Parathyroid adenoma (tissue), 2 donors: Measurements from ENCODE around the gene SERTAD3.
A peak's percentile ranks its signal among the peaks of the same experiment; 100 is the strongest.

ENCODE experiments used
- H2AFZ ChIP-seq: fragments of 300-600 bp; sonication (generic); one replicate; pipeline ENCODE4 v1.7.0; 2017; ENCODE audit warnings: antibody characterized with exemption, mild to moderate bottlenecking
- H3K27ac ChIP-seq: fragments of 300-600 bp; sonication (generic); one replicate; pipeline ENCODE4 v1.7.0; 2017
- H3K27me3 ChIP-seq: fragments of 300-600 bp; sonication (generic); one replicate; pipeline ENCODE4 v1.7.0; 2017; ENCODE audit warnings: low read length; ENCODE audit not compliant: control insufficient read depth, insufficient read depth
- H3K36me3 ChIP-seq: fragments of 300-600 bp; sonication (generic); one replicate; pipeline ENCODE4 v1.7.0; 2017; ENCODE audit warnings: low read length; ENCODE audit not compliant: control insufficient read depth, insufficient read depth
- H3K4me1 ChIP-seq: fragments of 300-600 bp; sonication (generic); one replicate; pipeline ENCODE4 v1.7.0; 2017; ENCODE audit warnings: control low read depth
- H3K4me2 ChIP-seq: fragments of 300-600 bp; sonication (generic); one replicate; pipeline ENCODE4 v1.7.0; 2017; ENCODE audit warnings: low read length
- H3K4me3 ChIP-seq: fragments of 300-600 bp; sonication (generic); one replicate; pipeline ENCODE4 v1.7.0; 2017; ENCODE audit warnings: low read depth, low read length
- H3K79me2 ChIP-seq: fragments of 300-600 bp; sonication (generic); one replicate; pipeline ENCODE4 v1.7.0; 2017; ENCODE audit warnings: control low read depth
- H3K9ac ChIP-seq: fragments of 300-600 bp; sonication (generic); one replicate; pipeline ENCODE4 v1.7.0; 2017; ENCODE audit warnings: mild to moderate bottlenecking
- H3K9me3 ChIP-seq: fragments of 300-600 bp; sonication (generic); one replicate; pipeline ENCODE4 v1.7.0; 2017; ENCODE audit warnings: low read length; ENCODE audit not compliant: control insufficient read depth
- CTCF ChIP-seq: fragments of 300-600 bp; sonication (generic); IDR thresholded peaks from one replicate; pipeline ENCODE4 v1.7.0; 2017; ENCODE audit warnings: antibody characterized with exemption, mild to moderate bottlenecking
- donor health status: primary hyperparathyroidism.

The SERTAD3 gene

GRCh38 chr19:40419066-40419612 is 25.0 kb downstream of the SERTAD3 start:
- Histone ChIP-seq H3K79me2 (peaks cover 6% of the 10 kb centered on the region), H3K9me3 (no peaks in the 10 kb centered on the region), H3K4me3 (no peak overlapping the region), H3K4me2 (no peak overlapping the region), H3K27ac (peak overlapping the region; percentile 0), H2AFZ (no peak overlapping the region), H3K36me3 (no peaks in the 10 kb centered on the region), H3K27me3 (no peaks in the 10 kb centered on the region), H3K9ac (no peak overlapping the region), H3K4me1 (peaks cover 38% of the 10 kb centered on the region)
- TF ChIP-seq CTCF, result no peak

- H3K9me3 ChIP-seq, result no peaks in the 10 kb centered on the region
- H3K36me3 ChIP-seq, result no peaks in the 10 kb centered on the region
- H3K9ac ChIP-seq, result no peak overlapping the region
- H3K79me2 ChIP-seq, result peaks cover 4% of the 10 kb centered on the region
- H3K4me3 ChIP-seq, result no peak overlapping the region
- no peak for TF ChIP-seq CTCF
- H3K27ac ChIP-seq, result peak overlapping the region; percentile 88
- no peak overlapping the region for H2AFZ ChIP-seq
- H3K4me1 ChIP-seq, result peaks cover 38% of the 10 kb centered on the region
- H3K4me2 ChIP-seq, result no peak overlapping the region
- H3K27me3 ChIP-seq, result no peaks in the 10 kb centered on the region
Observed at GRCh38 chr19:40418040-40418439, 26.1 kb downstream of the SERTAD3 start.

GRCh38 chr19:40417643-40417981 is 26.5 kb downstream of the SERTAD3 start:
- TF ChIP-seq CTCF, result no peak
- Histone ChIP-seq H3K4me1 (peaks cover 38% of the 10 kb centered on the region), H3K4me3 (peak overlapping the region; percentile 5), H3K9ac (no peak overlapping the region), H3K27me3 (no peaks in the 10 kb centered on the region), H3K27ac (peak overlapping the region; percentile 88), H3K9me3 (no peaks in the 10 kb centered on the region), H3K79me2 (no peaks in the 10 kb centered on the region), H2AFZ (peak overlapping the region; percentile 71), H3K36me3 (no peaks in the 10 kb centered on the region), H3K4me2 (peak overlapping the region; percentile 55)

- H3K4me3 ChIP-seq, result peak overlapping the region; percentile 5
- H3K27ac ChIP-seq, result peak overlapping the region; percentile 88
- H3K4me1 ChIP-seq, result peaks cover 40% of the 10 kb centered on the region
- H3K36me3 ChIP-seq, result no peaks in the 10 kb centered on the region
- H3K27me3 ChIP-seq, result no peaks in the 10 kb centered on the region
- no peaks in the 10 kb centered on the region for H3K9me3 ChIP-seq
- peak overlapping the region; percentile 71 for H2AFZ ChIP-seq
- peak overlapping the region; percentile 55 for H3K4me2 ChIP-seq
- H3K79me2 ChIP-seq, result no peaks in the 10 kb centered on the region
- no peak overlapping the region for H3K9ac ChIP-seq
- TF ChIP-seq CTCF, result no peak
Observed at GRCh38 chr19:40416918-40417642, 27.1 kb downstream of the SERTAD3 start.

GRCh38 chr19:40415768-40416167 is 28.4 kb downstream of the SERTAD3 start:
- no peaks in the 10 kb centered on the region for H3K27me3 ChIP-seq
- H3K4me1 ChIP-seq, result peaks cover 45% of the 10 kb centered on the region
- no peaks in the 10 kb centered on the region for H3K36me3 ChIP-seq
- H3K4me2 ChIP-seq, result no peak overlapping the region
- no peak overlapping the region for H3K9ac ChIP-seq
- no peak overlapping the region for H2AFZ ChIP-seq
- no peak overlapping the region for H3K4me3 ChIP-seq
- H3K9me3 ChIP-seq, result no peaks in the 10 kb centered on the region
- no peaks in the 10 kb centered on the region for H3K79me2 ChIP-seq
- H3K27ac ChIP-seq, result peak overlapping the region; percentile 88
- TF ChIP-seq CTCF, result no peak
